ENCODE measurements around the gene L3MBTL4.

L3MBTL4 gene

DNA sequence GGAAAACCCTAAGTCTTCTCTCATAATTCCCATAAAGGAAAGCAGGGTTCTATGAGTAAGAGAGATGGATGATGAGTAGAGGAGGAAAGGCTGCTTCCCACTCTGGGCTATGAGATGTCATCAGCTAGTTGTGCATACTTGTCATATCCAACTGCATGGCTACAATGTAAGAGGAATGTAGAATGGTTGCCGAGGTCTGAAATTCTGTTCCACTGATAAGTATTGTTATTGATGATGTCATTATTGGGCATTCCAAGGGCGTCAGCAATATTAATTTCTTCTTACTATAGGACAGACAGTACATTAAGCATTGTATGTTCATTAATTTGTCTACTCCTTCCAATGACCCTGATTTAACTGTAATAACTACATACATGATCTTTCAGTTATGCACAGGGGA is 88.1 kb downstream of the L3MBTL4 start:
- TF ChIP-seq GATA2 (IDR thresholded peaks at IDR 0.05; ENCODE audit: low read depth, low read length): no peak
- no peak for TF ChIP-seq GATA3 (IDR thresholded peaks at IDR 0.05; ENCODE audit: low read depth, low read length)

- TF ChIP-seq GATA2 (IDR thresholded peaks at IDR 0.05; ENCODE audit: low read depth, low read length) (no peak), GATA3 (IDR thresholded peaks at IDR 0.05; ENCODE audit: low read depth, low read length) (no peak)
These were observed 91.3 kb downstream of the L3MBTL4 start for GRCh38 chr18:6323319-6323889.

- no peak for TF ChIP-seq GATA2 (IDR thresholded peaks at IDR 0.05; ENCODE audit: low read depth, low read length)
- no peak for TF ChIP-seq GATA3 (IDR thresholded peaks at IDR 0.05; ENCODE audit: low read depth, low read length)
These were observed 99.0 kb downstream of the L3MBTL4 start for GRCh38 chr18:6315517-6316331.

- no peak for TF ChIP-seq GATA3 (IDR thresholded peaks at IDR 0.05; ENCODE audit: low read depth, low read length)
- no peak for TF ChIP-seq GATA2 (IDR thresholded peaks at IDR 0.05; ENCODE audit: low read depth, low read length)
These were observed 101.3 kb downstream of the L3MBTL4 start for GRCh38 chr18:6313415-6313814.

DNA sequence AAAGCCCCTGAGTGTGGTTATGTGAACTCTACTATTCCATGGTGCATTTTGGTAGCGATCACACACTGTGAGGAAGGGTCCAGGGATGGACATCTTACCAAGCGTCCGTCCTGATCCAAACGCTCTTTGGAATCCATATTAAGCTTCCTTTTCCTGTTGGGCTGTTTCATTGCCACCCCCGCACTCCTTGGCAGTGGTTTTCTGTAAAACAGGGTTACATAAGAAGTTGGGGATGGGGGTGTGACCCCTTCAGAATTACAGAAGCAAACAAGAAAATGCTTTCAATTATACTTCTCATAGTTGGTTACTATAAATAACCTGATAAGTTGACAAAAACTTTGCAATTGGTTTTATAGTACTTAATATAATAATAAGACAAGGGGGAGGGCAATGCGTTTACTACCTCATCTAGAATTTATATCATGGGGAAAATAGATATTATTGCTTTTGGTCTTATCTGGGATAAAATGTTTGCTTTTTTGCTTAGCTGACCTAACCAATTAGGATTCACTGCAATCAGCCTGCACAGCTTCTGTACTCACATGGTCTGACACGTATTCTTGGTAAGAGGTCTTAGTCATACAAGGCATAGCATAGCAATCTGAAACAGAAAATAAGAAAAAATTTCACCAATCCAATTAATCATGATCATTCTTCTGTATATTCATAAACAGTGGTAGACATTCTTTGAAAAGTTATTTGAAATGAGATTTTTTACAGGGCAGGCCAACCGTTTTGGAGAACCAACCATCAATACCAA is 103.1 kb downstream of the L3MBTL4 start:
- TF ChIP-seq GATA3 (IDR thresholded peaks at IDR 0.05; ENCODE audit: low read depth, low read length): no peak
- no peak for TF ChIP-seq GATA2 (IDR thresholded peaks at IDR 0.05; ENCODE audit: low read depth, low read length)

DNA sequence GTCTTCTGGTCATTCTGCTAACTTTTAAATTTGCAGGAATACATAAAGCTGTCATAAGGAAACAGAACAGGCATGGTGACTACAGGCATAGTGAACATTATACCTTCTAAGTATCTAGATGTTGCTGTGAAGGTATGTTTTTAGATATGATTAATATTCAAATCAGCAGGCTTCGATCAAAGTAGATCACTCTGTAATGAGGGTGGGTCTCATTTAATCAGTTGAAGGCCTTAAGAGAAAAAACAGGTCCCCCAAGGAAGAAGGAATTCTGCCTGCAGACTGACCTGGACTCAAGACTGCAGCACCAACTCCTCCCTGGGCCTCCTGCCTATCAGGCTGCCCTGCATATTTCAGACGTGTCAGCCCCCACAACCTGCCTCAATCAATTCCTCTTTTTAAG is 104.0 kb downstream of the L3MBTL4 start:
- TF ChIP-seq GATA3 (IDR thresholded peaks at IDR 0.05; ENCODE audit: low read depth, low read length) (no peak), GATA2 (IDR thresholded peaks at IDR 0.05; ENCODE audit: low read depth, low read length) (no peak)

GRCh38 chr18:6297875-6298274 is 116.8 kb downstream of the L3MBTL4 start:
- TF ChIP-seq GATA3 (IDR thresholded peaks at IDR 0.05; ENCODE audit: low read depth, low read length): no peak
- TF ChIP-seq GATA2 (IDR thresholded peaks at IDR 0.05; ENCODE audit: low read depth, low read length): no peak

- TF ChIP-seq GATA2 (IDR thresholded peaks at IDR 0.05; ENCODE audit: low read depth, low read length) (no peak), GATA3 (IDR thresholded peaks at IDR 0.05; ENCODE audit: low read depth, low read length) (no peak)
These were observed 120.4 kb downstream of the L3MBTL4 start for GRCh38 chr18:6294148-6294784.

DNA sequence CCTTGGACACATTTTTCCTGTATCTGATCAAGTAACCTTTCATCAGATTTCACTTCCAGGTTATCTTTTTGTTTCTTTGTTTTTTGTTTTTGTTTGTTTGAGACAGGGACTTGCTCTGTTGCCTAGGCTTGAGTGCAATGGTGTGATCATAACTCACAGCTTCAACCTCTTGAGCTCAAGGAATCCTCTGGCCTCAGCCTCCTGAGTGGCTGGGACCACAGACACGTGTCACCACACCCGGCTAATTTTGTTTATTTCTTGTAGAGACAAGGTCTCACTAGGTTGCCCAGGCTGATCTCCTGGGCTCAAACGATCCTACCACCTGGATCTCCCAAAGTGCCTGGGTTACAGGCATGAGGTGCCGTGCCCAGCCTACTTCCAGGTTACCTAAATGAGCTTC is 124.9 kb downstream of the L3MBTL4 start:
- no peak for TF ChIP-seq GATA2 (IDR thresholded peaks at IDR 0.05; ENCODE audit: low read depth, low read length)
- no peak for TF ChIP-seq GATA3 (IDR thresholded peaks at IDR 0.05; ENCODE audit: low read depth, low read length)

DNA sequence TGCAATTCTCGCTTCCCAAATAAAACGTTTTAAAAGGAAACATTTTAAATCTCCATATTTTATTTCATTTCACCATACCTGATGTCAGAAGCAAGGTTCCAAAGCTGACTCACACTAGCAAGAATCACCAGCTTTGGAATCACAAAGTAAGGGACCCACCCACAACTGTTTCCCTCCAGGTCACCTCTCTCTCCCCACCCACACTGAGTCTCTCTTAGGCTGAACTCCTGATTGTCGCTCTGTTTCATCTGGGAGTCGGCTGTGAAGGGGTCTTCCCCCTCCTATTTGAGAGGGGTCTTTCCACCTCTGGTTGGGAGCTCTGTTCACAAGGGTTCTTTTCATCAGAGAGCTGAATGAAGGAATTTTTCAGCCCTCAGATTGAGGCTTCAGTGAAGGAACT is 128.1 kb downstream of the L3MBTL4 start:
- TF ChIP-seq GATA2 (IDR thresholded peaks at IDR 0.05; ENCODE audit: low read depth, low read length) (no peak), GATA3 (IDR thresholded peaks at IDR 0.05; ENCODE audit: low read depth, low read length) (no peak)

DNA sequence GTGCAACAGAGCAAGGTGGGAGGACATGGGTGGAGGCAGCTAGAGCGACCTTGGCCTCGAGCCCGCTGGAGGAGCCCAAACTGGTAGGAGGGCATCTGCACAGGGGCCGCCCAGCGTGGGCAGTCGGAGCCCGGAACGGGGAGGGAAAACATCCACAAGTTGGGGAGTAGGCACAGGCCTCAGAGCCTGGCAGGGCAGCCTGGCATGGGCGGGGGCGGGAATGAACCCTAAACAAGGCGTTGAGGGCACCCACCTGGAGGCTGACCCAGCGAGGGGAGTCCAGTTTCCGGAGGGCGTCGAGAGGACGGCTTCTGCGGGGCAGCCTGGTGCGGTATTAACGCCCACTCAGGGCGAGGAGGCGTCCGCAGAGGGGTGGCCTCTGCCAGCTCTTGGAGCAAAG is 129.9 kb downstream of the L3MBTL4 start:
- TF ChIP-seq GATA2 (IDR thresholded peaks at IDR 0.05; ENCODE audit: low read depth, low read length) (no peak), GATA3 (IDR thresholded peaks at IDR 0.05; ENCODE audit: low read depth, low read length) (no peak)

DNA sequence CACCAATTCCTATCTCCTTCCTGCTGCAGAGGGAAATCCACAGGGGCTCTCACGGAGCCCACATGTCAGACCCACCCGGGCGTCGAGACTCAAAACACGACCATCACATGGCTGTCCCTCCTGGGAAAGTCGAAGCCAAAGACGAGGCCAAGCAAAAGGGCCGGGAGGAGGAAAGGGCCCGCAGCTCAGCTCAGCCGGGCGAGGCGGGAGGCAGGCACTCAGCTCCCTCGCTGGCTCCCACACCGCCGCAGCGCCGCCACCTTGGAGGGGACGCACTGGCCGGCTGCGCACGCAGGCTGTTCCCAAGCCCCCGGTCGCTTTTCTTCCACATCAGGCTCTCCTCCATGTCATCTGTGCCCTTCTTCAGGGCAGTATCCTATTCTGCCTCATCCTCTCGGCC is 130.4 kb downstream of the L3MBTL4 start:
- no peak for TF ChIP-seq GATA3 (IDR thresholded peaks at IDR 0.05; ENCODE audit: low read depth, low read length)
- TF ChIP-seq GATA2 (IDR thresholded peaks at IDR 0.05; ENCODE audit: low read depth, low read length): no peak

- no peak for TF ChIP-seq GATA2 (IDR thresholded peaks at IDR 0.05; ENCODE audit: low read depth, low read length)
- no peak for TF ChIP-seq GATA3 (IDR thresholded peaks at IDR 0.05; ENCODE audit: low read depth, low read length)
These were observed 132.8 kb downstream of the L3MBTL4 start for GRCh38 chr18:6281874-6282273.

- no peak for TF ChIP-seq GATA3 (IDR thresholded peaks at IDR 0.05; ENCODE audit: low read depth, low read length)
These were observed 134.4 kb downstream of the L3MBTL4 start for GRCh38 chr18:6280211-6280743.
